ENCODE results near the gene PACSIN2. TPM values are rescaled to one million over a fixed set of nuclear protein-coding genes. Genes with fewer than 3 reads are reported as not detected.

The PACSIN2 gene
- total RNA-seq, 1 donor from 2014 or later, result 56.6 TPM

- TF ChIP-seq CTCF (IDR thresholded peaks at IDR 0.05; ENCODE audit: unreplicated experiment), result no peak
- no peaks in the 10 kb centered on the region for H3K36me3 Mint-ChIP-seq
- no peak for DNase-seq (ENCODE audit: low spot score in 2 of 2, unreplicated experiment in 2 of 2)
- no peaks in the 10 kb centered on the region for H3K27me3 Mint-ChIP-seq (ENCODE audit: low read depth)
- no peaks in the 10 kb centered on the region for H3K9me3 Mint-ChIP-seq
- H3K27ac Mint-ChIP-seq, result no peak overlapping the region
- peaks cover 33% of the 10 kb centered on the region for H3K4me1 Mint-ChIP-seq
- no peak overlapping the region for H3K4me3 Mint-ChIP-seq
Observed at GRCh38 chr22:42983470-42983869, 31.5 kb downstream of the PACSIN2 start.

GRCh38 chr22:42979606-42980005 lies 35.3 kb downstream of the PACSIN2 start:
- Mint-ChIP-seq H3K4me1 (peaks cover 27% of the 10 kb centered on the region), H3K9me3 (no peaks in the 10 kb centered on the region), H3K27me3 (ENCODE audit: low read depth) (no peaks in the 10 kb centered on the region), H3K27ac (peak overlapping the region; percentile 43), H3K4me3 (no peak overlapping the region), H3K36me3 (no peaks in the 10 kb centered on the region)
- TF ChIP-seq CTCF (IDR thresholded peaks at IDR 0.05; ENCODE audit: unreplicated experiment), result no peak
- DNase-seq (ENCODE audit: low spot score in 2 of 2, unreplicated experiment in 2 of 2), result no peak

GRCh38 chr22:42978453-42979103 lies 36.4 kb downstream of the PACSIN2 start:
- Mint-ChIP-seq H3K27me3 (ENCODE audit: low read depth) (no peaks in the 10 kb centered on the region), H3K4me1 (peaks cover 32% of the 10 kb centered on the region), H3K4me3 (no peak overlapping the region), H3K36me3 (no peaks in the 10 kb centered on the region), H3K27ac (peak overlapping the region; percentile 86), H3K9me3 (no peaks in the 10 kb centered on the region)
- DNase-seq (ENCODE audit: low spot score in 2 of 2, unreplicated experiment in 2 of 2), result no peak
- TF ChIP-seq CTCF (IDR thresholded peaks at IDR 0.05; ENCODE audit: unreplicated experiment), result no peak

- no peaks in the 10 kb centered on the region for H3K9me3 Mint-ChIP-seq
- H3K4me3 Mint-ChIP-seq, result no peak overlapping the region
- H3K4me1 Mint-ChIP-seq, result peaks cover 43% of the 10 kb centered on the region
- peak overlapping the region; percentile 86 for H3K27ac Mint-ChIP-seq
- no peaks in the 10 kb centered on the region for H3K27me3 Mint-ChIP-seq (ENCODE audit: low read depth)
- TF ChIP-seq CTCF (IDR thresholded peaks at IDR 0.05; ENCODE audit: unreplicated experiment), result no peak
- DNase-seq (ENCODE audit: low spot score in 2 of 2, unreplicated experiment in 2 of 2), result no peak
- H3K36me3 Mint-ChIP-seq, result no peaks in the 10 kb centered on the region
Observed at GRCh38 chr22:42977569-42977968, 37.4 kb downstream of the PACSIN2 start.

- no peak for TF ChIP-seq CTCF (IDR thresholded peaks at IDR 0.05; ENCODE audit: unreplicated experiment)
- DNase-seq (ENCODE audit: low spot score in 2 of 2, unreplicated experiment in 2 of 2), result no peak
- Mint-ChIP-seq H3K36me3 (peaks cover 5% of the 10 kb centered on the region), H3K4me1 (peaks cover 44% of the 10 kb centered on the region), H3K27me3 (ENCODE audit: low read depth) (no peaks in the 10 kb centered on the region), H3K9me3 (peaks cover 3% of the 10 kb centered on the region), H3K27ac (peak overlapping the region; percentile 70), H3K4me3 (no peak overlapping the region)
Observed at GRCh38 chr22:42976217-42976933, 38.6 kb downstream of the PACSIN2 start.

Data from mesothelial cell of epicardium (in vitro differentiated cells).